SK-N-SH treated with all-trans-retinoic acid at 6 μM for 48 hours (cell line): ENCODE results near the gene RPL28.

Experiments used
- ATAC-seq: fragments of 200-7000 bp; cut with Tn5 transposase; 3 replicates; pipeline ENCODE4 v1.9.1; 2020; ENCODE audit warnings: mild to moderate bottlenecking, moderate library complexity
- ARNTL ChIP-seq: fragments of 450-650 bp; formaldehyde crosslinking; IDR thresholded peaks from 2 replicates; pipeline ENCODE4 v1.5.0; 2020; ENCODE audit warnings: low read depth, mild to moderate bottlenecking, moderate library complexity, borderline replicate concordance
- BACH2 ChIP-seq: fragments of 250-450 bp; sonication (Bioruptor Pico); IDR thresholded peaks from 2 replicates; pipeline ENCODE4 v1.9.0; 2021; ENCODE audit warnings: mild to moderate bottlenecking, borderline replicate concordance
- CSDC2 ChIP-seq: fragments of 250-450 bp; sonication (Bioruptor Pico); IDR thresholded peaks from 2 replicates; pipeline ENCODE4 v1.5.0; 2020; ENCODE audit warnings: mild to moderate bottlenecking, moderate library complexity
- ESRRG ChIP-seq: fragments of 250-450 bp; sonication (Bioruptor Pico); IDR thresholded peaks from 2 replicates; pipeline ENCODE4 v1.6.1; 2021; ENCODE audit warnings: mild to moderate bottlenecking
- GLIS3 ChIP-seq: fragments of 250-450 bp; sonication (Bioruptor Pico); IDR thresholded peaks from 2 replicates; pipeline ENCODE4 v1.5.0; 2020; ENCODE audit warnings: mild to moderate bottlenecking, moderate library complexity
- ISL1 ChIP-seq: fragments of 250-450 bp; sonication (Bioruptor Pico); IDR thresholded peaks from 2 replicates; pipeline ENCODE4 v2.1.2; 2022; ENCODE audit warnings: mild to moderate bottlenecking, moderate library complexity
- OSR1 ChIP-seq: fragments of 250-450 bp; sonication (Bioruptor Pico); IDR thresholded peaks from 2 replicates; pipeline ENCODE4 v1.8.0; 2022; ENCODE audit warnings: moderate library complexity, mild to moderate bottlenecking, inconsistent platforms
- PPARA ChIP-seq: fragments of 250-450 bp; sonication (Bioruptor Pico); IDR thresholded peaks from 2 replicates; pipeline ENCODE4 v1.5.0; 2020; ENCODE audit warnings: mild to moderate bottlenecking, borderline replicate concordance
- RARB ChIP-seq: fragments of 250-450 bp; sonication (Bioruptor Pico); IDR thresholded peaks from 2 replicates; pipeline ENCODE4 v1.8.0; 2021; ENCODE audit warnings: mild to moderate bottlenecking, moderate library complexity
- SNAI2 ChIP-seq: fragments of 250-450 bp; sonication (Bioruptor Pico); IDR thresholded peaks from 2 replicates; pipeline ENCODE4 v1.5.0; 2020; ENCODE audit warnings: mild to moderate bottlenecking, moderate library complexity
- TCF4 ChIP-seq: fragments of 250-450 bp; sonication (Bioruptor Pico); IDR thresholded peaks from 2 replicates; pipeline ENCODE4 v1.8.0; 2021; ENCODE audit warnings: mild to moderate bottlenecking, moderate library complexity, borderline replicate concordance
- TOX ChIP-seq: fragments of 250-450 bp; sonication (Bioruptor Pico); IDR thresholded peaks from 2 replicates; pipeline ENCODE4 v1.8.0; 2021; ENCODE audit warnings: mild to moderate bottlenecking, moderate library complexity, borderline replicate concordance
- ZFP3 ChIP-seq: fragments of 250-450 bp; sonication (Bioruptor Pico); IDR thresholded peaks from 2 replicates; pipeline ENCODE4 v1.5.0; 2020; ENCODE audit warnings: mild to moderate bottlenecking, moderate library complexity
- ZFP30 ChIP-seq: fragments of 450-650 bp; formaldehyde crosslinking; IDR thresholded peaks from 2 replicates; pipeline ENCODE4 v1.5.0; 2022; ENCODE audit warnings: mild to moderate bottlenecking, moderate library complexity
- ZNF565 ChIP-seq: fragments of 450-650 bp; formaldehyde crosslinking; conservative IDR thresholded peaks from 2 replicates; pipeline ENCODE4 v1.5.0; 2020; ENCODE audit warnings: low read depth, mild to moderate bottlenecking, moderate library complexity
- ZNF70 ChIP-seq: fragments of 450-650 bp; formaldehyde crosslinking; IDR thresholded peaks from 2 replicates; pipeline ENCODE4 v1.5.0; 2020; ENCODE audit warnings: mild to moderate bottlenecking, moderate library complexity
- TF ChIP-seq, protein P1 (sequence below): fragments of 250-450 bp; sonication (Bioruptor Pico); IDR thresholded peaks from 2 replicates; pipeline ENCODE4 v1.5.1; 2021; ENCODE audit warnings: mild to moderate bottlenecking, moderate library complexity
- TF ChIP-seq, protein P2 (sequence below): fragments of 250-450 bp; sonication (Bioruptor Pico); IDR thresholded peaks from 2 replicates; pipeline ENCODE4 v1.8.0; 2021; ENCODE audit warnings: low read depth, mild to moderate bottlenecking, moderate library complexity, borderline replicate concordance
- TF ChIP-seq, protein P3 (sequence below): fragments of 250-450 bp; sonication (Bioruptor Pico); IDR thresholded peaks from 2 replicates; pipeline ENCODE4 v1.8.0; 2020; ENCODE audit warnings: mild to moderate bottlenecking, moderate library complexity, borderline replicate concordance
- TF ChIP-seq, protein P4 (sequence below): fragments of 250-450 bp; sonication (Bioruptor Pico); IDR thresholded peaks from 2 replicates; pipeline ENCODE4 v1.5.0; 2020; ENCODE audit warnings: mild to moderate bottlenecking, moderate library complexity

RPL28 gene

DNA sequence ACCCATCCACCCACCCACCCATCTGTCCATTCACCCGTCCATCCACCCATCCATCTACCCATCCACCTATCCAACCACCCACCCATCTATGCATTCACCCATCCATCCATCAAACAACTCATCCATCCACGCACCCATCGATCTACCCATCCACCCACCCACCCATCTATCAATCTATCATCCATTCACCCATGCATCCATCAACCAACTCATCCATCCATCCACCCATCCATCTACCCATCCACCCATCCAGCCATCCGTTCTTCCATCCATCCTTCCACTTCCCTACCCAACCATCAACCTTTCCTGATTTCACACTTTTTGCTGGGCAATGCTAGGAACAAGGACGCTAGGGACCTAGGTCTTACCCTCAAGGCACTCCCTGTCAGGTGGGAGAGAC is 3.7 kb upstream of the RPL28 start:
- no peak for TF ChIP-seq GLIS3
- TF ChIP-seq ZFP3 (CRISPR knock-in tag) = no peak
- TF ChIP-seq TCF4 (CRISPR knock-in tag) = no peak
- TF ChIP-seq, protein P1, sequence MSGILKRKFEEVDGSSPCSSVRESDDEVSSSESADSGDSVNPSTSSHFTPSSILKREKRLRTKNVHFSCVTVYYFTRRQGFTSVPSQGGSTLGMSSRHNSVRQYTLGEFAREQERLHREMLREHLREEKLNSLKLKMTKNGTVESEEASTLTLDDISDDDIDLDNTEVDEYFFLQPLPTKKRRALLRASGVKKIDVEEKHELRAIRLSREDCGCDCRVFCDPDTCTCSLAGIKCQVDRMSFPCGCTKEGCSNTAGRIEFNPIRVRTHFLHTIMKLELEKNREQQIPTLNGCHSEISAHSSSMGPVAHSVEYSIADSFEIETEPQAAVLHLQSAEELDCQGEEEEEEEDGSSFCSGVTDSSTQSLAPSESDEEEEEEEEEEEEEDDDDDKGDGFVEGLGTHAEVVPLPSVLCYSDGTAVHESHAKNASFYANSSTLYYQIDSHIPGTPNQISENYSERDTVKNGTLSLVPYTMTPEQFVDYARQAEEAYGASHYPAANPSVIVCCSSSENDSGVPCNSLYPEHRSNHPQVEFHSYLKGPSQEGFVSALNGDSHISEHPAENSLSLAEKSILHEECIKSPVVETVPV (CRISPR knock-in tag) = no peak
- no peak for TF ChIP-seq RARB (CRISPR knock-in tag)
- no peak for TF ChIP-seq ZNF565
- no peak for TF ChIP-seq SNAI2
- TF ChIP-seq, protein P2, sequence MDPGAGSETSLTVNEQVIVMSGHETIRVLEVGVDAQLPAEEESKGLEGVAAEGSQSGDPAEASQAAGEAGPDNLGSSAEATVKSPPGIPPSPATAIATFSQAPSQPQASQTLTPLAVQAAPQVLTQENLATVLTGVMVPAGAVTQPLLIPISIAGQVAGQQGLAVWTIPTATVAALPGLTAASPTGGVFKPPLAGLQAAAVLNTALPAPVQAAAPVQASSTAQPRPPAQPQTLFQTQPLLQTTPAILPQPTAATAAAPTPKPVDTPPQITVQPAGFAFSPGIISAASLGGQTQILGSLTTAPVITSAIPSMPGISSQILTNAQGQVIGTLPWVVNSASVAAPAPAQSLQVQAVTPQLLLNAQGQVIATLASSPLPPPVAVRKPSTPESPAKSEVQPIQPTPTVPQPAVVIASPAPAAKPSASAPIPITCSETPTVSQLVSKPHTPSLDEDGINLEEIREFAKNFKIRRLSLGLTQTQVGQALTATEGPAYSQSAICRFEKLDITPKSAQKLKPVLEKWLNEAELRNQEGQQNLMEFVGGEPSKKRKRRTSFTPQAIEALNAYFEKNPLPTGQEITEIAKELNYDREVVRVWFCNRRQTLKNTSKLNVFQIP (CRISPR knock-in tag) = no peak
- TF ChIP-seq PPARA (CRISPR knock-in tag) = no peak
- no peak for TF ChIP-seq ZFP30 (CRISPR knock-in tag)
- no peak for TF ChIP-seq BACH2 (CRISPR knock-in tag)
- no peak for ATAC-seq

DNA sequence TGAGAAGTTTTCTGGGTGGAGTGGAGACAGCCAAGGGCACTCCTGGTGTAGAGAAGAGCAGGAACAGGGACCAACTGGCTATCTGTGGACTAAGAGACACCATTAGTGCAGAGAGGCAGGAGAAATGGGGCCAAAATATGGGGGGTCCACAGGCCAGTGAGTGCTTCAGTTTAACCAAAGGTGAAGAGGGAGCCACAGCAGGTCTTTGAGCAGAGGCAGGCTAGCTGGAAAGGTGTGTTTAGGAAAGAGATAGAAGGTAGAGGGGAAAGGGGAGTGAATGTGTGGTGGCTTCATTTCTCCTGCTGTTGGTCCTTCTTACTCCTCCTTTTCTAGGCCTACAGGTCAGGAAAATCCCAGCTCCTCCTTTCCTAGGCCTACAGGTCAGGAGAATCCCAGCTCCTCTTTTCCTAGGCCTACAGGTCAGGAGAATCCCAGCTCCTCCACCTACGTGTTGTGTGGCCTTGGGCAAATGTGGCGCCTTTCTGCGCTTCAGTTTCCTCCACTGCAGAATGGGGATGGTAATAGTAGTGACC is 3.1 kb upstream of the RPL28 start:
- ATAC-seq = no peak
- no peak for TF ChIP-seq ARNTL
- TF ChIP-seq ZFP3 (CRISPR knock-in tag) = no peak

DNA sequence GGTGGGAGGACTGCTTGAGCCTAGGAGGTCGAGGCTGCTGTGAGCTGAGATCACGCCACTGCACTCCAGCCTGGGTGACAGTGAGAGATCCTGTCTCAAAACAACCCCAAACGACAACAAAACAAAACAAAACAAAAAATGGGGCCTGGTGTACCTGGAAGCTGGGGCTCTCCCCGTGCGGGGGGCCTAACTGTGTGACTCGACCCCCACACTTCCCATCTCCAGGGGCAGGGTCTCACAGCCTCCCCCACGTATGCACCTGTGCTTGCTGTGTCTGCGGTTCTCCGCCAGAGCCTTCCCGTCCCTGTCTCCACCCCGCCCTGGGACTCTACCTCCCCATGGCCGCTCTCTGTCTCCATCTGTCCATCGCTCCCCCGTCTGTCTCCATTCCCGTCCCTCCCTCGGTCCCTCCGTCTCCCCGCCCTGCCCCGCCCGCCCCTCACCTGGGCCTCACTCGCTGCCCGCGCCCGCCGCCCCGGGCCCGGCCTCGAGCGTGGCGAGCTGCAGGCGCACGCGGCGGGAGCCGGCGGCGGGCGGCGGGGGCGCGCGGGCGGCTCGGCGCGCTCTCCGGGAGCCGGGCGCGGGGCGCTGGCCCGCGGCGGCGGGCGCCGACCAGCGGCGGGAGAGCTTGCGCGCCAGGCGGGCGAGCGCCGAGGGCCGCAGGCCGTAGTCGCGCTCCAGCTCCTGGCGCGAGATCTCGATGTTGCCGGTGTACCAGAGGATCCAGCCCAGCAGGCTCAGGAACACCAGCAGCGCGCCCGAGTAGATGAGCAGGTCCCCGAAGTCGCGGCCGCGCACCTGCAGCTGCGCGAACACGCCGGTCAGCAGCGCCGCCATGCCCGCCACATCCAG is 2.2 kb upstream of the RPL28 start:
- ATAC-seq = peak; percentile 6; the same call in 2 of the 3 replicates
- TF ChIP-seq PPARA (CRISPR knock-in tag) (no peak), BACH2 (CRISPR knock-in tag) (no peak), ESRRG (CRISPR knock-in tag) (no peak), SNAI2 (no peak), ZNF70 (CRISPR knock-in tag) (no peak)
- TF ChIP-seq, protein P3, sequence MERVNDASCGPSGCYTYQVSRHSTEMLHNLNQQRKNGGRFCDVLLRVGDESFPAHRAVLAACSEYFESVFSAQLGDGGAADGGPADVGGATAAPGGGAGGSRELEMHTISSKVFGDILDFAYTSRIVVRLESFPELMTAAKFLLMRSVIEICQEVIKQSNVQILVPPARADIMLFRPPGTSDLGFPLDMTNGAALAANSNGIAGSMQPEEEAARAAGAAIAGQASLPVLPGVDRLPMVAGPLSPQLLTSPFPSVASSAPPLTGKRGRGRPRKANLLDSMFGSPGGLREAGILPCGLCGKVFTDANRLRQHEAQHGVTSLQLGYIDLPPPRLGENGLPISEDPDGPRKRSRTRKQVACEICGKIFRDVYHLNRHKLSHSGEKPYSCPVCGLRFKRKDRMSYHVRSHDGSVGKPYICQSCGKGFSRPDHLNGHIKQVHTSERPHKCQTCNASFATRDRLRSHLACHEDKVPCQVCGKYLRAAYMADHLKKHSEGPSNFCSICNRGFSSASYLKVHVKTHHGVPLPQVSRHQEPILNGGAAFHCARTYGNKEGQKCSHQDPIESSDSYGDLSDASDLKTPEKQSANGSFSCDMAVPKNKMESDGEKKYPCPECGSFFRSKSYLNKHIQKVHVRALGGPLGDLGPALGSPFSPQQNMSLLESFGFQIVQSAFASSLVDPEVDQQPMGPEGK (CRISPR knock-in tag) = no peak

DNA sequence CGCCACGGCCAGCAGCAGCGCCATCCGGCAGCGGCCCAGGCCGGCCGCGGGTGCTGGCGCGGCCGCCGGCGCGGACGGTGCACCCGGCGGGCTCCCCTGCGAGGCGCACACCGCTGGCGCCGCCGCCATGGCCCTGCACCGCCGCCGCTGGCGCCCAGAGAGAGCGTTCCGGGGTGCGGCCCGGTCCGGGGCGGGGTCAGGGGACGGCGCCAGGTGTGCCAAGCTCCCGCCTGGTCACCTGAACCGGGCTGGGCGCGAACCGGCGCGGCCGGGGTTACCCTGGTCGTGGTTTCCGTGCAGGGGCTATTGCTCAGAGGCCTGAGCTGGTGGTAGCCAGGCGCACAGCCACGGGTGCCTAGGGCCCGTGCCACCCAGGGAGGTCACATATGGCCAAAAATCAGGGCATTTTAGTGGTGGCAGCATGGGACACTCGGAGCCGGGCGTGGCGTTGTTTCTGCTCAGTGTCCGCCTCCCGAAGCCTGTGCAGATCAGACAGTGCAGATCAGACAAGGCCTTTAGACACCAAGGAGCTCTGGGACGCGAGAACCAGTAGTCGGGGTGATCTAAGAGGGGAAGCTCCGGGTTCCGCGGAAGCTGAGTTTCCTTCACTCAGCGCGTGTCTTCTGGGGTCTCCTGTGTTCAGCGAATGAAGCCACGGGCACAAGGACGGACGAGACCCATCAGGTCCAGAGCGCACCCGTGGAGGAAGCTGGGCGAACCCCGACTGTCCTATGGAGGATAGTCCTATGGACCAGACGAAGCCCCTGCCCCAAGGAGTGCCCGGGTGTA is 1.4 kb upstream of the RPL28 start, which contains the start of gene TMEM238:
Gene TMEM238 (minus strand): TSS at position 162 of the 789 bp plus-strand sequence. CDS start 33 bp downstream, at position 129.
- no peak for TF ChIP-seq ZNF70 (CRISPR knock-in tag)
- TF ChIP-seq BACH2 (CRISPR knock-in tag) = no peak
- no peak for TF ChIP-seq SNAI2
- no peak for TF ChIP-seq ZNF565
- TF ChIP-seq, protein P4, sequence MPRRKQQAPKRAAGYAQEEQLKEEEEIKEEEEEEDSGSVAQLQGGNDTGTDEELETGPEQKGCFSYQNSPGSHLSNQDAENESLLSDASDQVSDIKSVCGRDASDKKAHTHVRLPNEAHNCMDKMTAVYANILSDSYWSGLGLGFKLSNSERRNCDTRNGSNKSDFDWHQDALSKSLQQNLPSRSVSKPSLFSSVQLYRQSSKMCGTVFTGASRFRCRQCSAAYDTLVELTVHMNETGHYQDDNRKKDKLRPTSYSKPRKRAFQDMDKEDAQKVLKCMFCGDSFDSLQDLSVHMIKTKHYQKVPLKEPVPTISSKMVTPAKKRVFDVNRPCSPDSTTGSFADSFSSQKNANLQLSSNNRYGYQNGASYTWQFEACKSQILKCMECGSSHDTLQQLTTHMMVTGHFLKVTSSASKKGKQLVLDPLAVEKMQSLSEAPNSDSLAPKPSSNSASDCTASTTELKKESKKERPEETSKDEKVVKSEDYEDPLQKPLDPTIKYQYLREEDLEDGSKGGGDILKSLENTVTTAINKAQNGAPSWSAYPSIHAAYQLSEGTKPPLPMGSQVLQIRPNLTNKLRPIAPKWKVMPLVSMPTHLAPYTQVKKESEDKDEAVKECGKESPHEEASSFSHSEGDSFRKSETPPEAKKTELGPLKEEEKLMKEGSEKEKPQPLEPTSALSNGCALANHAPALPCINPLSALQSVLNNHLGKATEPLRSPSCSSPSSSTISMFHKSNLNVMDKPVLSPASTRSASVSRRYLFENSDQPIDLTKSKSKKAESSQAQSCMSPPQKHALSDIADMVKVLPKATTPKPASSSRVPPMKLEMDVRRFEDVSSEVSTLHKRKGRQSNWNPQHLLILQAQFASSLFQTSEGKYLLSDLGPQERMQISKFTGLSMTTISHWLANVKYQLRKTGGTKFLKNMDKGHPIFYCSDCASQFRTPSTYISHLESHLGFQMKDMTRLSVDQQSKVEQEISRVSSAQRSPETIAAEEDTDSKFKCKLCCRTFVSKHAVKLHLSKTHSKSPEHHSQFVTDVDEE = no peak
- TF ChIP-seq RARB (CRISPR knock-in tag) = no peak
- TF ChIP-seq ZFP3 (CRISPR knock-in tag) = no peak
- TF ChIP-seq, protein P1 (CRISPR knock-in tag) = no peak
- TF ChIP-seq TOX = no peak
- TF ChIP-seq GLIS3 = no peak
- TF ChIP-seq CSDC2 = no peak
- TF ChIP-seq ARNTL = no peak
- no peak for TF ChIP-seq OSR1
- TF ChIP-seq ZFP30 (CRISPR knock-in tag) = no peak
- TF ChIP-seq PPARA (CRISPR knock-in tag) = no peak
- no peak for TF ChIP-seq ISL1 (CRISPR knock-in tag)
- TF ChIP-seq TCF4 (CRISPR knock-in tag) = no peak
- no peak for TF ChIP-seq ESRRG (CRISPR knock-in tag)
- no peak for ATAC-seq
